Stimulated activated CD4-positive, alpha-beta T cell treated with anti-CD3 and anti-CD28 coated beads, TNF-alpha, amount 100 ng/mL, for 1 hour (primary cell): Measurements from ENCODE around the gene CEBPE.
A peak's percentile ranks its signal among the peaks of the same experiment; 100 is the strongest.

Experiments
- DNase-seq, 3 donors: peaks; one replicate each; pipeline ENCODE4 v3.0.0-alpha.2; 2020; ENCODE audit warnings: low read depth in 3 of 3, low spot score in 1 of 3

The CEBPE gene

DNA sequence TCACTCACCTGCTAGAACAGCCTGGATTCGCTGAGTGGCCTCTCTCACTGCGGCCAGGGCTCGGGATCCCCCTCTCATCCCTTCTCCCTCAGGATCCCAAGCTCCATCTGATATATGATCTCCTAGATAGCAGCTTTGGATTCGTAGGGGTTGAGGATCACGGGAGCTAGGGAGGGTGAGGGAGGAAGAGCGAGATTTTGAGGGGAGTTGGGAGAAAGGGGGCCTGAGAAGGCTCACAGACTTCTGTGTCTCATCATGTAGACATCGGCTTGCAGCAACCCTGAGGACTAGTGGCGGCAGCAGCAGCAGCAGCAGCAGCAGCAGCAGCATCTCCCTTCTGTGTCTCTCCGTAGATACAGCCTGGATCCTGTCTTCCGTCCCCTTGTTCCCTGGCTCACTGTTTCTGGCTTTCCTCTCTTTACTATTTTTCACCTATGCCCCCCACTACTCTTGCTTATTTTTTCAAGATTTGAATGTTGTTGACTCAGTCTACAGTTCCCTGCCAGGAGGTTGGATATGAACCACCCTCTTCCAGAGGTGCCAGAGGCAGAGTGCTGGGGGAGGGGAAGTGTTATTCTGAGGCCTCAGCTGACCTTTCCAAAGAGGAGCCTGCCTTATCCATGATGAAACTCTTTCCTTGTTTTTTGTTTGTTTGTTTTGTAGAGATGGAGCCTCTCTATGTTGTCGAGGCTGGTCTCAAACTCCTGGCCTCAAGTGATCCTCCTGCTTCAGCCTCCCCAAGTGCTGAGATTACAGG lies 14.3 kb downstream of the CEBPE start, which contains the start of gene CIROP:
CIROP (minus strand) TSS at position 399 of the 757 bp plus-strand sequence; CDS start at position 330, 69 bp downstream.
- DNase-seq: no peak

DNA sequence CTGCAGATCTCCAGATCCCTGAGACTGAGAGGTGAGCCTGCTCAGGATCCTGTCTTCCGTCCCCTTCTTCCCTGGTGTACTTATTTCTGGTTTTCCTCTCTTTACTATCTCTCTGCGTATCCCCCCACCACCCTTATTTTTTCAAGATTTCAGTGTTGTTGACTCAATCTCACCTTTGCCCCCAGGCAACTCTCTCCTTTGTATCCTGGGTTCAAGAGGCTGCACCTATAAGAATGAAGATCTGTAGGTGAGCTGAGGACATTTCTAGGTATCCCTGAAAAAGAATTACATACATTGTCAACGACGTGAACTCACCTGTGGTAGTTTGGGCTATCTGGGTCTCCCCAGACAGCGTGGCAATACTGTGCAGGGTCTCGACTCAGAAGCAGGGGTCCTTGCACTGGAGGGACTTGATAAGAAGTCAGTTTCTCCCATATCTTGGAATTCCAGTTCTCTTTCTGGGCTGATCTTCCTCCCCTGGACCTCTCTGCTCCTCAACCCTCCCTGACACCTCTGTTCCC lies 14.9 kb downstream of the CEBPE start:
- no peak for DNase-seq

DNA sequence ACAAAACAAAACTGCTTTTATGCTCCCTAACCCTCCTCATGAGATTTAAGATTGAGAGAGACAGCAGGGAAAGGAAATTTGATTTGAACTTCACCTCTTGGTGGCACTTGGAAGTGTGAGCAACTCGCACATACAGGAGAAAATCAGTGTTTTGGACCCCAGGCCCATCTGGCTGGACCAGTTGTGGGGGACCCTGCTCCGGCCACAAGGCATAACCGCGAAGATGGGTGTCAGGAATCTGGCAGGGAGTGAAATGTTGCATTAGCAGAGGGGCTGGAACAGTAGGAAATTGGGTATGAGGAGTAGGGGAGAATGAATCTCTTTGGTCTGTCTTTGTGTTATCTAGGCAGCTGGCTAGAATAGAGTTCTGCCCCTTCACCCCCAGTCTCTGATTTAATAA lies 15.5 kb downstream of the CEBPE start:
- no peak for DNase-seq

DNA sequence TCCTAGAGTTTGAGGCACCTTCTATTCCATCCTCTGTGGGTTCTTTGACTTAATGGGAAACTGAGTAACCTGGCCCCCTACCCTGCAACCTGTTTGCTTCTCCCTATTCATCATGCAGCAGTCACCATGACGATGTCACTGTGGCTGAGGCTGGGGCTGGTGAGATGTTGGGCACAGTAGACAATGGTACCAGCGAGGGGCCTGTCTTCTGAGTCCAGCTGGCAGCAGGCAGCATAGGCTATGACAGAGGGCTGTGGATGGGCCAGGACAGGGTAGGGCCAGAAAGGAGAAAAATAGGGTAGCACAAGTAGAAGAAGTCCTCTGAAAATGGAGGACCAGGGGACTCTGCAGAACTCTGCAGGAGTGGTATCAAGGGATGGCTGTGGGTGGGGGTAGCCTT lies 16.3 kb downstream of the CEBPE start:
- DNase-seq: no peak

DNA sequence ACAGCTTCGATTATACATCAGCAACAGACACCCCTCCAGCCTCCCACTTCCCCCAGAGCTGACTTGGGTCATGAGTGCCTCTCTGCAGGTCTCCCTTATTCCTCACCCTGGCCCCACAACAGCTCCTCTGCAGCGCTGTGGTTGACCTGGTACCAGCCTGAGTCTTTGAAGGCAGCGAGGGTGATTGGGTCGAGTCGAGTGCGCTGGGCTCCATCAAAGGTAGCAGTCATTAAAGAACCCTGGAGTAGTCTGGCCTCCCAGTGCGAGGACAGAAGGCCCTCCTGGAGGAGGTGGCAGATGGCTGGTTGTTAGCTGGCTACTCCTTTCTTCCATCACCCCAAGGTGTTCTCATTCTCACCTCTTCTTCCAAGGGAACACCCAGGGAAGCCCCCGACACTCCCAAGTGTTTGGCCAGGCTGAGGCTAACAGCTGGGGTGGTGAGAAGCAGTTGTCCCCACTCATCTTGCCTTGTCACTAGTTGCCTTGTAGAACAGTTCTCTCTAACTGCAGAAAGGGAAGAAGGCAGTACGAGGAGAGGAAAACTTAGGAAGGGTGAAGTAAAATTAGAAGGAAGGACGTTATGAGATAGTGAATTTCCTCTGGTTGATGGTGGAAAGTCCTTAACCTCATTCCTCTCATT lies 16.9 kb downstream of the CEBPE start:
- no peak for DNase-seq

DNA sequence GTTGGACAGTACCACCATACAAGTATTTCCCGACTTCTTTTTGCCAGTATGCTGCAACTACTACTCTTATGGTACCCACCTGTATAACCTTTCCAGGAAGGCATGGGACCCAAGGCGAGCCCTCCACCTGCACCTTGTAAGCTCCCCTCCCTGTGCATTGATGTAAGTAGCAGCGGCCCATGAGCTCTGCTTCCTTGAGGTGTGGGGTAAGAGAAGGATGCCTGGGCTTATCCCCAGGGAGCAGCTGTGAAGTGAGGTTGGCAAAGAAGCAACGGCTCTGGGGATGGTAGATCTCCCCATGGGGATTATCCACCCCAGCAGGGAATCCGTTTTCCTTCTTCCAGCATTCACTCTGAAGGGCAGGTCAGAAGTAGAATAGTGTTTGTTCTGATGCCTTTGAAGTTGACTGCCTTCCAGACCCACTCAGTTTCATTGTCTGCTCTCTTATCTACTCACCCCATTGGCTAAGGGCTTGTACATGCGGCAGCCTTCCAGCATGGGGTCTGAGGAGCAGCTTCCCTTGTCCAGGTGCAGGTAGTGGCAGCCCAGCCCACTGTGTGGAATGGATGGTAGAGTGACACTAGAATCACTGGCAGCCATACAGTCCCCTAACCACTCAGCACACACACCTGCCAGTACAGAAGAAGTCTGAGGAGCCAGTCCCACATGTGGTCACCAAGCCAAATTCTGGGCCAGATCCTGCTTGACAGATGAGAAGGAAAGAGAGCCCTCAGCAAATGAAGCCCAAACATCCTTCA lies 17.7 kb downstream of the CEBPE start:
- DNase-seq: no peak

DNA sequence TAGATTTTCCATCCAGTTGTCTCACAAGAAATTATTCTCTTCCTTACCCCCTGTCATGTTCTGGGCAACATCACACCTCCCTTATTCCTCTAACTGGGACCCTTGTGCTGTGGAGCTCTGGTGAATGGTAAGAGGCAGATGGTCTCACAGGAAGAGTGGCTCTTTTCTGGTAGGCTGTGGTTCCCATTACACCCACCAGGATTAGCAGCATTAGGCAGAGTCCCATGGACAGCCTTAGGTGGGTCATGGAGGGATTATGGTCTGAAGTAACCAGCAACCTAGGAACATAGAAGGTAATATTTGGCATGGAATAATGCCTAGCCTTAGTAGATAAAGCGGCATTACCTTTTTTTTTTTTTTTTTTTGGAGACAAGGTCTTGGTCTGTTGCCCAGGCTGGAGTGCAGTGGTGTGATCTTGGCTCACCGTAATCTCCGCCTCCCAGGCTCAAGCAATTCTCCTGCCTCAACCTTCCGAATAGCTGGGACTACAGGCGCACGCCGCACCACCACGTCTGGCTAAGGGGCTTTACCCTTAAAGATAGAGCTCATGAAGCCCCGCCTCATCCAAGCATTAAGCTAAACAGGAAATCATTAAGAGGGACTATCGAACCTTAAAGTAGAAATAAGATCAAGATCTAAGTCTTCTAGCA lies 19.7 kb downstream of the CEBPE start:
- DNase-seq: no peak

DNA sequence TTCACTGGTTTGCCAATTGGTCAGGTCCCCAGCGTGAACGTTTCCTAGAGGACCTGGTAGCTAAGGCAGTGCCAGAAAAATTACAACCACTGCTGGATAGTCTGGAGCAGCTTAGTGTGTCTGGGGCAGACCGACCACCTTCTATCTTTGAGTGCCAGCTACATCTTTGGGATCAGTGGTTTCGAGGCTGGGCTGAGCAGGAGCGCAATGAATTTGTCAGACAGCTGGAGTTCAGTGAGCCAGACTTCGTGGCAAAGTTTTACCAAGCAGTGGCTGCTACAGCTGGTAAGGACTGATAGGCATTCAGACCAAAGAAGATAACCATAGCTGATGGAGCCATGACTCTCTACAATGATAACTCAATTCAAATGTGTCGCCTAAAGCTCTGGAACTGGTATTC lies 21.3 kb downstream of the CEBPE start:
- DNase-seq: no peak

DNA sequence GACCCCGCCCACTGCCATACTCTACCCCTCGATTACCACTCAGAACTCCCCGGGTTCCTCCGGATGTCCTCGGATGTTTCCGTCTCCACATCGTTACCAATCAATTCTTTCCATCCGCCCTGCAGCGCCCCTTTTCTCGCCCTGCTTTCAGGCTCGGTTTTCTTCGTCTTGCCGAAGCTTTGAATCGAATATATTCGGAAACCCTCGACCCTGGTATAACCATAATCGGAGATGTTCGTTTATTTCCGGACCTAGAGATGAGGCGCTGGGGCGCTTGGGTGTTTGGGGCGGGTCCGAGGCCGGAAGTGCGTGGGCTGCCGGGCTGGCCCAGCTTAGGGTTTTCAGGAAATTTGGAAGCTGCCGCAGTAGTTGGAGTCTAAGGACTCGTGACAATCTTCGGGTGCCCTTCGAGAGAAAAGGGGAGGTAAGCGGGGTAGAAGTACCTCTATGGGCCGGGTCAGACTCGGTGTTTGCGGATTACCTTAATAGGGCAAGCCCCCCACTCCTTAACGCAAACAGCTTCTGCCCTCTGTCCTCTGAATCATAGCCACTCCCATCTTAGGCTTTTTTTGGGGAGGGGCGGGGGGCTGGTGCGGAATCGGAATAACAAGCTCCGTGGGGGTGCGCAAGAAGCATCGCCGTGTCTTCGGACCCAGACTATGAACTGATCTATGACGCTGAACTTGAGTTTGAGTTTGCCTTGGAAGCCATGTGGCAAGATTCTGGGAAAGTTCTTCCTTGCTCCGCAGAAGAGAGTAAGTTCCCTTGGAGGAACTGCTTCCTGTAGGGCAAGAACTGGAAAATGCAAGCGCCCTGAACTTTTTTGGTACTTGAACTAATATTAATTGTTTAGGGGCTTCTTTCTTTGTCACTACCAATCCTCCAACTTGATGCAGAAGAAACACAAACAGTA lies 23.6 kb downstream of the CEBPE start, which contains the start of gene C14orf119:
C14orf119 (plus strand) TSS at position 310 of the 913 bp plus-strand sequence. CDS start 2,154 bp downstream, outside the sequence.
- peak; percentile 97 to 99 (median 98) for DNase-seq

DNA sequence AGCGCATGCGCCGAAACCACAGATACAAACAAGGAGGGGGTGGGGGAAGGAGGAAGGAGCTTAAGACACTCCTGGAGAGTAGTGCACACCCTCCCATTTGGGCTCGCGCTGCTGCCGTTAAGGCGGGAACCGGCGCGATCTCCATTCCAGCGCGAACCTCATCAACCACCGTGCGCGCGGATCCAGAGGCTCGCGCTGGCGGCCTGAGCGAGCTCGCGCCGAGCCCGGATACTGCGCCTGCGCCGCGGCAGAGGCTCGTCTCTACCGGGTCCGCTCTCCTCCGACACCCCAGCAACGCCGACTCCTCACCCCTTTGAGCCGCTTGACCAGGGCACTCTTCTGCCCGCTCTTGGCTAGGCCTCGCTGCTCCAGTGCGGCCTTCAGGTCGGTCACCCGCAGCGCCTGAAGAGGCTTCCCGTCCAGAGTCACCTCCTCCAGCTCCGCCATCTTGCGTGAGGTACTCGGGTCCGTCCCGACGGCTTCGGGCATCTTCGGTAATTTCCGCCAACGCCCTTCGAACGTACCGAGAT lies 24.3 kb downstream of the CEBPE start, which contains the start of gene ACIN1:
ACIN1 (minus strand) TSS at position 471 of the 530 bp plus-strand sequence; CDS start at position 447, 24 bp downstream.
- peak in 2 of 3 donors; percentile 40 to 41 for DNase-seq

DNA sequence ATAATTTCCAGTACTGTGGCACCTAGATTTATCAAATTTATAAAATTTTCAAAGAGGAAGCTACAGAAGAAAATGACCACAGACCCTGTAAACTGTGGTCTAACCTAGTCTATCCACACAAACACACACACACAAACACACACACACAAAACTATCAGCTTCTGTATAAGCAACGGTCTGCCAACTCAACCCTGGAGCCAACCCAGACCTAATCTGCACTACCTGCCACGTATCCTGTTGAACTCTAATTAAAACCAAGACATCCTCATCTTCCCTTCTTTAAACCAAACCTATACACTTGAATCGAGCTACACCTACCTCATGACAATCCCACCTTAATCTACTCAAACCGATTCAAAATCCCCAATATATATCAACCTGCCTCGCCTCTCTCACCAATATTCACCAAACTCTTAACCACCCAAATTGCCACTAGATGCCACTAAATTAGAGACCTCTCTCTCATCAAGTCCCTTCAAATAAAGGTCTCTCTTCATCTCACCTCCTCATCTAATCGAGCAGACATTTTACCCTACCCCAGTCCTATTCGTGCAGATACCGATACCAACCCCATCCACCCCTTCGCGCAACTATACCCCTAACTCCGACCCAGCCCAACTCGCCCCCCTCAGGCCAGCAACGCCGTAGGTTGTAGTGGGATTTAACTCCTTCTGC lies 24.9 kb downstream of the CEBPE start:
- no peak for DNase-seq

DNA sequence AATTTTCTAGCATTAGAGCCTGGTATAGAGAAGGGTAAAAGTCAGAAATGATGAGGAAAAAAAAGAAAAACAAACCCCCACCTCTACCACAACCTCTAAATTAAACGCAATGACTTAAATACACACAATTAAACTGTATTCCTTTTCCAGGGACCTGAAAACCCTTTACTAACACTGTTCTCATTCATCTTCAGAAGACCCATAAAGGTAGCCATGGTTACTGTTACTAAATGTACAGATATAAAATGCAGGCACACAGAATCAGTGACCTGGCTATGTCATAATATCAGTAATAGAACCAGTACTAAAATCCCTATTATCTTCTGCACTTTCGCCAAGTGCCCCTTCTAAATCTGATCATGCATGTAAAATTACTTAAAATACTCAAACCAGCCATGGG lies 25.5 kb downstream of the CEBPE start:
- DNase-seq: no peak

DNA sequence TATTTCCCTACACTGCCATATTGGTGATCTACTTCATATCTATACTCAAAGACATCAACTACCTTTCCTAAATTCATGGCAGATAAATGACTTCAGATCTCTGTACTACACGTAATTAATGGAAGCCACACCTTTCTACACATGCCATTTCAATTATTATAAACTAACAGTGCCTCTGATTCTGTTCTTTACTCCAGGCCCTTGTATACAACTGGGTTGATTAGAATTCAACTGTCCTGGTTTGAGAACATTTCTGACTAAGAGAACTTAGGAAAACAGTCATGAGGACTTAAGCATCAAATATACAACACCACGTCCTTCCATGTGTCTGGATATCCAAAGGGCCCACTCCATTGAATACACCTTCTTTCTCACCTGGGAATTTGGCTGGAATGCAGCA lies 26.0 kb downstream of the CEBPE start:
- DNase-seq: no peak

DNA sequence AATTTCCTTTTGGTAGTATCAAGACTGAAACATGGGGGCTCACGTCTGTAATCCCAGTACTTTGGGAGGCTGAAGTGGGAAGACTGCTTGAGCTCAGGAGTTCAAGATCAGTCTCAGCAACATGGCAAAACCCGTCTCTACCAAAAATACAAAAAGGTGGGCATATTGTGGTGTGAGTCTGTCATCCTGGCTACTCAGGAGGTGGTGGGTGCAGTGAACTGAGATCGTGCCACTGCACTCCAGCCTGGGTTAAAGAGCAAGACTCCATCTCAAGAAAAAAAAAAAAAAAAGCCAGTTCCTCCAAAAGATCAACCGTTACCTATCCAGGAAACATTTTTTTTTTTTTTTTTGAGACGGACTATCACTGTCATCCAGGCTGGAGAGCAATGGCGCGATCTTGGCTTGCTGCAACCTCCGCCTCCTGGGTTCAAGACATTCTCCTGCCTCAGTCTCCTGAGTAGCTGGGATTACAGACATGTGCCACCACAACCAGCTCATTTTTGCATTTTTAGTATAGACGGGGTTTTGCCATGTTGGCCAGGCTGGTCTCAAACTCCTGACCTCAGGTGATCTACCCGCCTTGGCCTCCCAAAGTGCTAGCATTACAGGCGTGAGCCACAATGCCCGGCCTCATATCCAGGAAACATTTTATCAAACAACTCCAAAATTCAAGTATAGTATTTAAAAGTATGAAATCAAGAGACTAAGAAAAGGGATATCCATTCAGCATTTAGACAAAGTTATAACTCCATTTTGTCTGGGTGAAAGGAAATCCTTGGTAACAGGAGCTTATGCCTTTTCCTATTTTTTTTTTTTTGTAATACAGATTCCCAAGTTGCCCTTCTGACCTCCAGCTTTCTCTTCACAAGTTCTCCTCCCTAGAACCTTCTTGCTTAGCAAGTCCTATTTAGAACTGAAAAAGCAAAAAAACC lies 27.5 kb downstream of the CEBPE start:
- DNase-seq: no peak

DNA sequence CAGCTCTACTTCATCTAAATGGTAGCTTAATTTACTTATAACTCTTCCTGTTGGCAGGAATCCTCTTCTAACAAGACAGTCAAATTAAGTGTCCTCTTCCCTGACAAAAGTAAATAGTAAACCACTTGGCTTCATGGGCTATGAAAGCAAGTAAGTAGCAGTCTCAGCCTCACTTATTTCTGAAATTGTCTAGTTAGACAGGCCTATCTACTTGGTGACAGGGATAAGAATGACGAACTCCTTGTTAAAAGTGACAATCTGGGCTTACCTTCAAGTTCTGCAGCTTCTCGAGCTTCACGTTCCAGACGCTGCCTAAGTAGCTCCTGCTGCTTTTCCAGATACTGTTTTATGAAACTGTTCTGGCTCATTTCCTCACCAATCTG lies 28.8 kb downstream of the CEBPE start:
- no peak for DNase-seq

DNA sequence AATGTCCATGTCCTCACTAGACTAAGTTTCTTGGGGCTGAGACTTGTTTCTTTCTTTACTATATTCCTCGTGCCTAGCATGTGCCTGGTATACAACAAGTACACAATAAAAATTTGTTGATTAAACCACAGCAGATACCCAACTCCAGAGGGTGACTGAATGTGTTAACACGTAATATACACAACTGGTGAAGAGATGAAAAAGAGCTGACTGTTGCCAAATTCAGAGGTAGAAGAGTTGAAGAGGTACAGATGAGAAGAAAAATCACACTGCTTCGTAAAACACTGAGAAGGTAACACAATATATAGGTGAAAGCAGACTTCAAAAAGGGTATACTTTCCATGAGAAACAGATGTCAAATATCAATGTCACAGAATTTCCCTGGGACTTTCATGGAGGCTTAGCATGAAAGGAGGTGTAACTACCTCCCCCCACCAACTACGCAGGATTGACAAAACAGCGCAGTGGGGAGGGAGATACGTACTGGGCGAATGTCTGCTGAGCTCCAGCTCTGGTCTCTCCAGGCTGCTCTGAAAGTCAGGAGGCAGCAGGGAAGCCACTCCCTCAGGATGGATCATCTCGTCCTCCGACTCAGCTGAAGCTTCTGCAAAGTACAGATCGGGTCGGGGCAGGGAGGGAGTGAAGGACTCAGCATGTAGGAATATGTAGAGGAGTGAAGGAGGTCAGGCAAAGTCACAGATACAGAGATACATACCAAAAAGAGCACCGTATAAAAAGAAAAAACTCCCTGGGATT lies 29.4 kb downstream of the CEBPE start:
- DNase-seq: no peak

DNA sequence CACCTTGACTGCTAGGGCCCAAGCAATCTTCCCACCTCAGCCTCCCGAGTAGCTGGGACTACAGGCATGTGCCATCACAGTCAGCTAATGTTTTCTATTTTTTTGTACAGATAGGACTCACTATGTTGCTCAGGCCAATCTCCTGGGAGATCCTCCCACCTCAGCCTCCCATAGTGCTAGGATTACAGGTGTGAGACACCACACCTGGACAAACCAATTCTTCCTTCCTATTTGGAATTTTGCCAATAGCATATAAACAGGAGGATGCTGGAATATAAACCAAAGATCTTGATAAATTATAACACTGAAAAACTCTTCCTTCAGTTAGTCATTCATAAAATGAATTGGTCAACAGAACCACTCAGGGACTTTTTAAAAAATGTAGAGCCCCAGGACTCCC lies 32.5 kb downstream of the CEBPE start:
- DNase-seq: no peak
